Stimulated activated CD4-positive, alpha-beta T cell treated with anti-CD3 and anti-CD28 coated beads, Interleukin-4, amount 100 ng/mL, for 1 hour (primary cell): ENCODE results near the gene ZNF366.
A peak's percentile ranks its signal among the peaks of the same experiment; 100 is the strongest.

Experiments used
- DNase-seq: peaks from one replicate; pipeline ENCODE4 v3.0.0-alpha.2; 2020

ZNF366 gene

DNA sequence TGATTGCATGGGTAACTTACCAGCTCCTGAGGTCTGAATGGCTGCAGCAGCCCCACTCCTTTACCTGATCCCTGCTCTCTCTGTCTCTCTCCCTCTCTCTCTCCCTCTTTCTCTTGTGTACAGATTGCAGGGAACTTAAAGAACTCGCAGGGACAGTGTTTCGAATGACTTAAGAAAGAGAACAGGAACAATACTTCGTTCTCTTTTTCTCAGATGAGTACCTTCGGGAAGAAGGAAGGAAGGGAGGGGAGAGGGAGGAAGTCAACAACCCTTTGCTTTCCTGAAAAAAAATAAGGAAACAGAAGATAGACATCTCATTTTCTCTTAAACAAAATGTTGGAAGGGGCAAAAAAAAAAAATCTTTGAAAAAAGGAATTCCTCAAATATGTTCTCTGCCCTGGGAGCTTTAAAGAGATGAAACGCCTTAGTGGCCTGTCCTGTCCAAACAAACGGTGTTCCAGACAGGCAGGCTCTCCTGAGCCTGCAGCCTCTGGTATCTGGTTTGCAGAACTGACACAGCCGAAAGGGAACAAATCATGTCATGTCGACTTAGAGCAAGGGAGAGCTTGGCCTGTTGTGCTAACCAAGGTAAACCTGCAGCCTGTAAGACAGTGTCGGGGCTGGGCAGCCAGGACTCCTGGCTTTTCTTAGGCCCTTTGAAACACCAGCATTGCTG lies at the start of gene ZNF366:
ZNF366 (minus strand) TSS at position 180 of the 676 bp plus-strand sequence. CDS start 45,914 bp downstream, outside the sequence.
- DNase-seq = no peak

DNA sequence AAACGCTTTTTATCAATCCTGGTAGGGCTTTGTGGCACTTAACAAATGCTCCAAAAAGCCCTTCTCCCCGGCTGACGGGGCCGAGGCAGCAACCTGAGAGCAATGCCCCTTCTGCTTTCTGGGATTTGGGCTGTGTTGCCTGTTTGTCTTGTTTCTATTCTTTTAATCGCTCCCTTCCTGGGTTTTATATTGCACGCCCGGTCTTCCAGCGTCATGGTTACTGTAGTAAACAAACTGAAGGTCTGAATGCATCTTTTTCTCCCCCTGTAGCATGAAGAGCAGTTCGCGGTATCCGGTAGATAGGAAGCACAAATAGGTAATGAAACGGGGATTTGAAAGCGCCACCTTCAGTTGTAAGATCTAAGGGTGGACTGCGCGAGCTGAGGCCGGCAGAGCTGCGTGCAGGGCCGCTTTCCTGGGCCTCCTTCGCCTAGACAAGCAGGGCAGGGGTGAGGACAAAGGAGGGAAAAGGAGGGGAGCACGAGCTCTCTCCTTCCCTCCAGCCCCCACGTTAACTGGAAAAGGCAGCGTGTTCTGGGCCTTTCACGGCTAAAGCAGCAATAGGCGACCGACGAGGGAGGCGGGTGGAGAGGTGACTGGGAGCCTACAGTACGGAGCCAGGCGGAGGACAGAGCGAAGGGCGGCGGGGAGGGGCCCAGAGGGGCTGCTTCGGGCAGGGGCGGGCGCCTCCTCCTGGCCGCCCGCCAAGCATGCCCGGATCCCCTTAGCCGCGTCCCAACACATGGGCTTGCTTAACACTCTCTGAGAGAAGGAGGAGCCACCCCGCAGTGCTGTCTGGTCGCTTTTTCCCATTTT lies 49.3 kb upstream of the ZNF366 start:
- peak; percentile 32 for DNase-seq

DNA sequence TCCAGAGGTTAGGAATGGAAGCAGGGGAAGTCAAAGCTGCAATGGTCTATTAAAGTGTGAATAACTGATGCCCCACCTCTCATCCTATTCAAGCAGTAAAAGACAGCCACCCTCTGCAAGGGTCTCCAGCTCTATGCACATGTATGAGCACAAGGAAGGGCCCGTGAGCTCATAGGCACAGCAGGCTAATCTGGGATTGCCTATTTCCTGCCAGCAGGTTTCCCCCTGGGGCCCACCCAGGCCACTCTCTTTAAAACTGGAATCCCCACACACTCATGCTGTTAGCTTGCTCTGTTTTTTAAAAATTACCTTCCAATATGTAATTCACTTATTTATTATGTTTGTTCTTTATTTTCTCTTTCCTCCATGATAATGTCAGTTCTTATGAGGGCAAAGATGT lies 48.7 kb upstream of the ZNF366 start:
- DNase-seq = no peak

GRCh38 chr5:72554897-72555296 lies 47.7 kb upstream of the ZNF366 start:
- DNase-seq = no peak

GRCh38 chr5:72552041-72552557 lies 44.9 kb upstream of the ZNF366 start:
- no peak for DNase-seq

DNA sequence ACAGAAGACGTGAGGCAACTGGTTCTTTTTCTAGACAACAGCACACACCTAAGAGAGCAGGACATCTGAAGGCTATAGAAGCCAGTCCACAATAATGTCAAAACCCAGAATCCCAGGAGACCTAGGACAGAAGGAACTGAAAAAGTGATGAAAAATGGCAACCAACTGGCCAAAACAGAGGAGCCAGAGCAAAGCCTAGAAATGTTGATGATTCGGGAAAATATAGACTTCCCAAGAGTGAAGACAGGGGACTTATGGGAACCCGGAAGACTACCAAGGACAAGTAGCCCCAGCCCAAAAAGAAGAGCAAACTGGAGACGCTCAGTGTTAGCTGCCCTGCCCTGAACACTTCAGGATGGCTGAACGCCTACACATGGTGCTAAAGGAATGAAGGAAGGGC lies 43.4 kb upstream of the ZNF366 start:
- DNase-seq = no peak

- DNase-seq = no peak
Measured at GRCh38 chr5:72543811-72544210, 36.6 kb upstream of the ZNF366 start.

DNA sequence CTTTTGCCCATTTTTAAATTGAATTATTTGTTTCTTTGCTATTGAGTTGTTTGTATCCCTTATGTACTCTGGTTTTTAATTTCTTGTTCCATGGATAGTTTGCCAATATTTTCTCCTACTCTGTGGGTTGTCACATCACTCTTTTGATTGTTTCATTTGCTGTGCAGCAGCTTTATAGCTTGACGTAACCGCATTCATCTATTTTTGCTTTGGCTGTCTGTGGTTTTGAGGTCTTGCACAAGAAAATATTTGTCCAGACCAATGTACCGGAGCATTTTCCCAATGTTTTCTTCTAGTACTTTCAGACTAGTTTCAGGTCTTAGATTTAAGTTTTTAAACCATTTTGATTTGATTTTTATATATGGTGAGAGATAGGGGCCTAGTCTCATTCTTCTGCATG lies 36.2 kb upstream of the ZNF366 start:
- no peak for DNase-seq

- no peak for DNase-seq
Measured at GRCh38 chr5:72542695-72543094, 35.5 kb upstream of the ZNF366 start.

DNA sequence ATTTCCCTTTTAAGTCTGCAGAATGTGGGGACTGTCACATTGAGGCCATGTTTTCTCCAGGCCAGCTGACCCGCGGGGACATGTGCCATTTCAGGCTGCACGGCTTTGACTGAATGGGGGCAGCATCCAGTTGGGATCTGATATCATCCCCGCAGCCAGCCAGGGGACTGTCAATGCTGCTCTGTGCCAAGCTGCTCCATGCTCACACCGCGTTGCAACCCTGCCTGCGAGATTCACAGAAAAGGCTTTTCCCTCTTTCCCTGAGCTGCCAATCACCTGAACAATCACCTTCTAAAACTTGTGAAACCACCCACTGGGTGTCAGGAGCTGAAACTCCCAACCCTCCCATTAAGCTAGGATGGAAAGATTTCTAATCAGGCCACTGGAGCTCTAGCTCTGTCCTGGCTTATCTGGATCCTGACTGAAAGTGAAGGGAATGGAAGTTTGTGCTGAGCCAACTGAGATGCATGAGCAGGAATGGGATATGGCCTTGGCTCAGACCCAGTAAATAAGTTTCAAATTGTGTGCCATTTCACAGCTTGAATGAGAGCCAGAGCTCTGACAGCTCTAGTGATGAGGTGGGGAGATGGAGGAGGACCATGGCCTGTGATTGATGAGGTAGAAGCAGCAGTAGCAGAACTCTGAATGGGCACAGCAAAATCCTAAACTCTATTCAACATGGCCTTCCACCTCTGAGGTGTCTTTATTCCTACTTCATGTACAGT lies 34.5 kb upstream of the ZNF366 start:
- DNase-seq = no peak

DNA sequence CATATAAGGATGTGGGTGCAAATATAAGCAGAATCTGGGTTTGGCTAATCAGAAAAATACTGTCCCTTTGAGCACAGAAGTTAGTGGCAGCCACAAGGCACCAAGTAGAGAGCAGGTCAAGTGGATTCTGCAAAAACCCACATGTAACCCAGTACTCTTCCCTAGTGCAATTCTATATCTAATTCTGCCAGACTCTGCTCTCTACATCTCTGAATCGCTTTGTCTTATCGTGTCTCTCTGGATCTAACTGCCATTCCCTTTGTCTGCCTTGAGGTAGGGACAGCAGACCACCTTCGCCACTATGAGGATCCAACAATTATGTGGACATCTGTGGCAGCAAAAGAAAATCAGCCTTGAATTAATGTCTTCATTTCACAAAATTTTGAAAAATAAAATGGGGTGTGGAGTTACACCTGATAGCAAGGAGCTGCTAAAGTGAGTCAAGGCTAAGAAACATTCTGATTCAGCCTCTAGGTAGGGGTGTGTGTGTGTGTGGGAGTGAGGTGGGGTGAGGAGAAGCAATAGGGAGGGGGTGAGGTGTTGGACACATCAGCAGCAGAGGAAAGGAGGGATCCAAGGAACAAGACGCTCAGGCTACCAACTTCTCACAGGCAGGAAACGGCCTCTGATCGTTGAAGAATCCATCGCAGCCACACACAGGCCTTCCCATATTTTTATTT lies 33.7 kb upstream of the ZNF366 start:
- DNase-seq = no peak

DNA sequence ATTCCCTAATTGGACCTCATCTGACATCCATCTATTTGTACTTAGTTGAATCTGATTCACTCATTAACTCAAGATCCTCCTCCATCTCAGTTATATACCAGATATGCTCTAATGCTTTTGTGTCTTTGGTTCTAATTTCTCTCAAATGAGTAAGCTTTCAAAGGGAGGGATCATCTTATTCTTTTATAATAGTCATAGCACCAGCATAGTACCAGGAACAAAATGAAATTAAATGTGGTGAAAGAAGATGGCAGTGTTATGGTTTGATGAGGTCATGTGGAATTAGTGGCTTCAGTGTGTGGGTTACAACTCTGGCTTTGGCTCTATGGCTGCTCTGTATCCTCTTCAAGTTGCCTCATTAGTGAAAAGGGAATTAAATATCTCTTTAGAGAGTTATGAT lies 32.5 kb upstream of the ZNF366 start:
- no peak for DNase-seq

GRCh38 chr5:72539038-72539437 lies 31.8 kb upstream of the ZNF366 start:
- no peak for DNase-seq

GRCh38 chr5:72537166-72537565 lies 30.0 kb upstream of the ZNF366 start:
- no peak for DNase-seq

GRCh38 chr5:72531496-72532190 lies 24.4 kb upstream of the ZNF366 start:
- no peak for DNase-seq

DNA sequence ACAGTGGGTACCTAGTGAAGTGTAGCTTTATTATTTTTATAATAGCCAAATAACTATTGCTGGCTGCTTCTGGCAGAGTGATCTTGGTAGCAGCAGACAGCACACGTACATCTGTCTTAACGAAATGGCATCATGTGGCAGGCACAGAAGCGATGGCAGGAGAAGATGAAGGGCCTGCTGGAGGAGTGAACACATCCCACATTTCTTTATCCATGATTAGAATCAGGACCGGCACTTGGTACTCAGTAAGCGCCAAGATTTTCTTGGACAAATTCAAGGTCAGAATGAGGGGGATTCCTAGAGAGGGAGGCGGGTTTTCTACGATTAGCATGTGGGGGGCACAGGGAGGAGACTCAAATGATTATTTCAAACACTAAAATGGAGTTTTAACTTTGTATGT lies 23.0 kb upstream of the ZNF366 start:
- no peak for DNase-seq

DNA sequence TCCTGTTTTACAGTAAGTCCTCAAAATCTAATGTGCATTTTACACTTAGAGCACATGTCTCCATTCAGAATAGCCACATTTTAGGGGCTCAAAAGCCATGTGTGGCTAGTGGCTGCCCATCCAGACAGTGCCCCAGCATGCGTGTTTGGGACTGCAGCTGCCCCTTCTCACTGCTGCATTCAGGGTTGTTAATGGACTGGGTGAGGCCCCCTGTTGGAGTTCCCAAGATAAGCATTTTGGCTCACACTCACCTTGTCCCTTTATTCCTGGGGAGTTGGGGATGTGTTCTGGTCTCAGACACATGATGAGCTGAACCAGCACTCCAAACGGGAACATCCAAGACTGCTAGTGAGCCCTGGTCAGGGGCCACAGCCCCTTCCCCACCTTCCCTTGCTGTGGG lies 22.2 kb upstream of the ZNF366 start:
- DNase-seq = no peak

GRCh38 chr5:72525816-72526215 lies 18.6 kb upstream of the ZNF366 start:
- no peak for DNase-seq

GRCh38 chr5:72523960-72524582 lies 16.9 kb upstream of the ZNF366 start:
- DNase-seq = no peak

DNA sequence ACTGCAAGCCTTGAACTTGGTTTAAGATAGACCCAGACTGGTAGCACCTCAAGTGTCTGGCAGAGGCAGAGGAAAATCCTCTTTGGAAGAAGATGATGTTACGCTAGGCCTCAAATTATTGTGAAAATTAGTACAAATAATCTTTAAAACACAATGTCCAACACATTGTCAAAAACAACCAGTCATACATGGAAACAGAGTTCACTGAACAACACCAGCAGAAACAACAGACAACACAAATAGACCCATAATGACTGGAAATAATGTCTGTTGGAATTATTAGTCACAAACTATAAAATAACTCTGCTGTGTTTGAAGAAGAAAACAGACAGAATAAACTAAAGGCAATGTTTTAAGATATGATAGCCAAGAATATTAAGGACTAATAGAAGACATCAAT lies 15.4 kb upstream of the ZNF366 start:
- DNase-seq = no peak

GRCh38 chr5:72519111-72519510 lies 11.9 kb upstream of the ZNF366 start:
- DNase-seq = no peak
